Activated T-helper 1 cell treated with anti-CD3 and anti-CD28 coated beads, Interleukin-12 subunit alpha, Interleukin-12 subunit beta, Interleukin-2, Interleukin-4 antibody, amounts not matched to agents 30 ng/mL and 10 ng/mL and 1 ng/mL, durations not matched to agents 14 hours and 24 hours and 36 hours (primary cell): Measurements from ENCODE around the gene SMTNL2. TPM values are rescaled to one million over a fixed set of nuclear protein-coding genes. Genes with fewer than 3 reads are reported as not detected.

Source experiments
- DNase-seq: peaks from one replicate; pipeline ENCODE4 v3.0.0; 2021; ENCODE audit warnings: low spot score
- H3K27ac Mint-ChIP-seq: one replicate; pipeline ENCODE4 v1.8.0; 2021; ENCODE audit warnings: mild to moderate bottlenecking, mixed read lengths
- H3K27me3 Mint-ChIP-seq: one replicate; pipeline ENCODE4 v1.8.0; 2022; ENCODE audit warnings: mild to moderate bottlenecking, moderate library complexity, mixed read lengths; ENCODE audit not compliant: insufficient read depth
- H3K36me3 Mint-ChIP-seq: one replicate; pipeline ENCODE4 v1.8.0; 2021; ENCODE audit warnings: low read depth, mixed read lengths
- H3K4me1 Mint-ChIP-seq: one replicate; pipeline ENCODE4 v1.8.0; 2021; ENCODE audit warnings: low read depth, mixed read lengths
- H3K4me3 Mint-ChIP-seq: one replicate; pipeline ENCODE4 v1.8.0; 2021; ENCODE audit warnings: mild to moderate bottlenecking, moderate library complexity, mixed read lengths
- H3K9me3 Mint-ChIP-seq: one replicate; pipeline ENCODE4 v1.8.0; 2021; ENCODE audit warnings: mixed read lengths
- intact Hi-C: fragments of 100-400 bp; cut with micrococcal nuclease; formaldehyde crosslinking; loops from one replicate; pipeline ENCODE4 v1.15.1; 2024
- total RNA-seq: library from RNA; stranded (reverse); gene quantifications from 2 replicates; pipeline ENCODE4 v1.2.3, GENCODE V29; 2022

Gene SMTNL2
- total RNA-seq, 1 donor from 2014 or later, result not detected

- Mint-ChIP-seq H3K4me3 (no peak overlapping the region), H3K27me3 (no peaks in the 10 kb centered on the region), H3K36me3 (peaks cover 2% of the 10 kb centered on the region), H3K27ac (no peak overlapping the region), H3K4me1 (peaks cover 43% of the 10 kb centered on the region), H3K9me3 (no peaks in the 10 kb centered on the region)
- DNase-seq, result no peak
- intact Hi-C loops, result loop anchor here (5.0 to 10.0 kb wide), 4 partner anchors 142 to 345 kb away; partner anchors contain the start of genes PELP1 and PLD2
These were observed 24.4 kb upstream of the SMTNL2 start for GRCh38 chr17:4559966-4560365.

GRCh38 chr17:4560421-4560820 is 23.9 kb upstream of the SMTNL2 start, which contains the start of gene GGT6:
GGT6 (minus strand) TSS chr17:4560577; CDS start chr17:4560521, 56 bp downstream.
- no peak within 1 kb of the TSS for H3K27ac Mint-ChIP-seq
- H3K36me3 Mint-ChIP-seq, result no peaks in the 10 kb centered on the region
- DNase-seq, result no peak
- no peak within 1 kb of the TSS for H3K4me3 Mint-ChIP-seq
- peaks cover 43% of the 10 kb centered on the region for H3K4me1 Mint-ChIP-seq
- H3K9me3 Mint-ChIP-seq, result no peaks in the 10 kb centered on the region
- no peaks in the 10 kb centered on the region for H3K27me3 Mint-ChIP-seq
- intact Hi-C loops, result loop anchor here (5.0 to 10.0 kb wide), 3 partner anchors 142 to 346 kb away; partner anchors contain the start of gene PELP1

GRCh38 chr17:4560837-4561256 is 23.5 kb upstream of the SMTNL2 start:
- no peak overlapping the region for H3K27ac Mint-ChIP-seq
- no peaks in the 10 kb centered on the region for H3K9me3 Mint-ChIP-seq
- no peaks in the 10 kb centered on the region for H3K27me3 Mint-ChIP-seq
- no peak for DNase-seq
- H3K36me3 Mint-ChIP-seq, result no peaks in the 10 kb centered on the region
- peaks cover 43% of the 10 kb centered on the region for H3K4me1 Mint-ChIP-seq
- intact Hi-C loops, result loop anchor here (5.0 to 10.0 kb wide), 3 partner anchors 141 to 346 kb away; partner anchors contain the start of gene PELP1
- H3K4me3 Mint-ChIP-seq, result no peak overlapping the region

GRCh38 chr17:4562015-4562969 is 22.0 kb upstream of the SMTNL2 start:
- H3K9me3 Mint-ChIP-seq, result no peaks in the 10 kb centered on the region
- H3K4me3 Mint-ChIP-seq, result peak overlapping the region; percentile 21
- no peaks in the 10 kb centered on the region for H3K27me3 Mint-ChIP-seq
- H3K36me3 Mint-ChIP-seq, result no peaks in the 10 kb centered on the region
- H3K27ac Mint-ChIP-seq, result peak overlapping the region; percentile 49
- no peak for DNase-seq
- peaks cover 38% of the 10 kb centered on the region for H3K4me1 Mint-ChIP-seq
- intact Hi-C loops, result loop anchor here (5.0 to 10.0 kb wide), 3 partner anchors 140 to 347 kb away; partner anchors contain the start of gene PELP1

- intact Hi-C loops, result loop anchor here (1.0 to 10.0 kb wide), 7 partner anchors 8 to 351 kb away; partner anchors contain the start of genes CHRNE and PSMB6
- Mint-ChIP-seq H3K9me3 (no peaks in the 10 kb centered on the region), H3K27me3 (peaks cover 8% of the 10 kb centered on the region), H3K27ac (peak overlapping the region; percentile 13), H3K4me1 (peaks cover 48% of the 10 kb centered on the region), H3K36me3 (no peaks in the 10 kb centered on the region), H3K4me3 (no peak overlapping the region)
- peak; percentile 38 for DNase-seq
These were observed 18.9 kb upstream of the SMTNL2 start for GRCh38 chr17:4565209-4566141.

GRCh38 chr17:4566785-4567184 is 17.5 kb upstream of the SMTNL2 start:
- Mint-ChIP-seq H3K27ac (no peak overlapping the region), H3K9me3 (no peaks in the 10 kb centered on the region)
- peak; percentile 15 for DNase-seq

GRCh38 chr17:4569591-4569990 is 14.7 kb upstream of the SMTNL2 start:
- Mint-ChIP-seq H3K36me3 (no peaks in the 10 kb centered on the region), H3K9me3 (no peaks in the 10 kb centered on the region), H3K27me3 (peaks cover 20% of the 10 kb centered on the region), H3K4me1 (peaks cover 41% of the 10 kb centered on the region), H3K27ac (no peak overlapping the region), H3K4me3 (no peak overlapping the region)
- intact Hi-C loops, result loop anchor here (5.0 to 10.0 kb wide), 2 partner anchors 333 to 355 kb away; partner anchors contain the start of gene CHRNE
- DNase-seq, result no peak

More at GRCh38 chr17:4566785-4567184, 17.5 kb upstream of the SMTNL2 start:
- H3K27me3 Mint-ChIP-seq, result peaks cover 8% of the 10 kb centered on the region
- no peaks in the 10 kb centered on the region for H3K36me3 Mint-ChIP-seq
- intact Hi-C loops, result loop anchor here (1.0 to 10.0 kb wide), 5 partner anchors 60 to 352 kb away; partner anchors contain the start of gene CHRNE
- peaks cover 46% of the 10 kb centered on the region for H3K4me1 Mint-ChIP-seq
- H3K4me3 Mint-ChIP-seq, result no peak overlapping the region

GRCh38 chr17:4572131-4572530 is 12.2 kb upstream of the SMTNL2 start:
- no peak overlapping the region for H3K4me3 Mint-ChIP-seq
- H3K4me1 Mint-ChIP-seq, result peaks cover 28% of the 10 kb centered on the region
- no peaks in the 10 kb centered on the region for H3K9me3 Mint-ChIP-seq
- intact Hi-C loops, result no loop called here
- no peak overlapping the region for H3K27ac Mint-ChIP-seq
- no peak for DNase-seq
- peaks cover 32% of the 10 kb centered on the region for H3K27me3 Mint-ChIP-seq
- H3K36me3 Mint-ChIP-seq, result no peaks in the 10 kb centered on the region

GRCh38 chr17:4573115-4573514 is 11.2 kb upstream of the SMTNL2 start:
- Mint-ChIP-seq H3K27ac (peak overlapping the region; percentile 14), H3K4me3 (no peak overlapping the region), H3K27me3 (peaks cover 32% of the 10 kb centered on the region), H3K4me1 (peaks cover 28% of the 10 kb centered on the region), H3K9me3 (no peaks in the 10 kb centered on the region), H3K36me3 (no peaks in the 10 kb centered on the region)
- no peak for DNase-seq
- intact Hi-C loops, result loop anchor here (1.0 kb wide), 1 partner anchor 8 kb away; no protein-coding TSS in a partner anchor

- intact Hi-C loops, result loop anchor here (1.0 kb wide), 1 partner anchor 8 kb away; no protein-coding TSS in a partner anchor
- peaks cover 32% of the 10 kb centered on the region for H3K27me3 Mint-ChIP-seq
- no peaks in the 10 kb centered on the region for H3K9me3 Mint-ChIP-seq
- peak overlapping the region; percentile 48 for H3K27ac Mint-ChIP-seq
- no peaks in the 10 kb centered on the region for H3K36me3 Mint-ChIP-seq
- peaks cover 28% of the 10 kb centered on the region for H3K4me1 Mint-ChIP-seq
- peak; percentile 58 for DNase-seq
- no peak overlapping the region for H3K4me3 Mint-ChIP-seq
These were observed 10.7 kb upstream of the SMTNL2 start for GRCh38 chr17:4573669-4574068.

GRCh38 chr17:4574448-4575045 is 9.8 kb upstream of the SMTNL2 start:
- Mint-ChIP-seq H3K4me3 (no peak overlapping the region), H3K27me3 (peaks cover 30% of the 10 kb centered on the region), H3K9me3 (no peaks in the 10 kb centered on the region), H3K4me1 (peaks cover 25% of the 10 kb centered on the region), H3K27ac (no peak overlapping the region), H3K36me3 (no peaks in the 10 kb centered on the region)
- intact Hi-C loops, result no loop called here
- no peak for DNase-seq

GRCh38 chr17:4576161-4576558 is 8.2 kb upstream of the SMTNL2 start:
- Mint-ChIP-seq H3K9me3 (no peaks in the 10 kb centered on the region), H3K4me3 (no peak overlapping the region), H3K4me1 (peaks cover 18% of the 10 kb centered on the region), H3K27me3 (peaks cover 28% of the 10 kb centered on the region), H3K27ac (no peak overlapping the region), H3K36me3 (no peaks in the 10 kb centered on the region)
- intact Hi-C loops, result no loop called here
- no peak for DNase-seq
